ENCODE results near the gene OR52K2.
"Not testable (repeated sequence)": the region's sequence is repeated elsewhere in the genome, so short reads cannot be mapped to it uniquely, and the experiment has no call there.

OR52K2 gene

DNA sequence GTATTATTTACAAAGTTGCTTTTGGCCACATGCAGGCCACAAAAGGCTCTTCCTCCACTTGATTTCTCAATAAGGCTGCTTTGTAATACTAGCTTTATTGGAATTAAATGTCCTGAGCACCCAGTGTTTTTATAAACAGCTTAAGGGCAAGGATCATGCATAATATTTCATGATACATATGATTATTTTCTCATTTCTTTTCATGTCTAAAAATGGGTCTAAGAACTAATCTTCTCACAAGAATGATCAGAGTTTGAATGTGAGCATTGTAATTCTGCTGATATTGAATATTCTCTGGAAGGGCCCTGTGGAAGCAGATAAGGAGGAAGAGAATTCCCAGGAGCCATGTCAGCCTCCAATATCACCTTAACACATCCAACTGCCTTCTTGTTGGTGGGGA is at the start of gene OR52K2:
TSS of gene OR52K2 (plus strand) at position 301 of the 400 bp plus-strand sequence. CDS start at position 346, 45 bp downstream.
- H3K4me1 ChIP-seq (ENCODE audit: insufficient read depth, low read length), result no peaks in the 10 kb centered on the region
- no peaks in the 10 kb centered on the region for H3K27me3 ChIP-seq (ENCODE audit: control insufficient read depth in 1 of 2, insufficient read depth in 2 of 2, low read length in 2 of 2)

DNA sequence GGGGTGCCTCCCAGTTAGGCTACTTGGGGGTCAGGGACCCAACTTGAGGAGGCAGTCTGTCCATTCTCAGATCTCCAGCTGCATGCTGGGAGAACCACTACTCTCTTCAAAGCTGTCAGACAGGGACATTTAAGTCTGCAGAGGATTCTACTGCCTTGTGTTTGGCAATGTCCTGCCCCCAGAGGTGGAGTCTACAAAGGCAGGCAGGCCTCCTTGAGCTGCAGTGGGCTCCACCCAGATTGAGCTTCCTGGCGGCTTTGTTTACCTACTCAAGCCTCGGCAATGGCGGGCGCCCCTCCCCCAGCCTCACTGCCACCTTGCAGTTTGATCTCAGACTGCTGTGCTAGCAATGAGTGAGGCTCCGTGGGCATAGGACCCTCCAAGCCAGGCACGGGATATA is 42.9 kb upstream of the OR52K2 start:
- not testable (repeated sequence) for H3K27me3 ChIP-seq (ENCODE audit: control insufficient read depth in 1 of 2, insufficient read depth in 2 of 2, low read length in 2 of 2); H3K9me3 ChIP-seq (ENCODE audit: low read length); H3K4me3 ChIP-seq (ENCODE audit: low read depth in 1 of 2, low read length in 2 of 2); H3K27ac ChIP-seq (ENCODE audit: low read depth, low read length); H3K36me3 ChIP-seq (ENCODE audit: insufficient read depth, low read length); H3K4me1 ChIP-seq (ENCODE audit: insufficient read depth, low read length); H3K9ac ChIP-seq (ENCODE audit: low read length)

More for the DNA sequence above, at the start of gene OR52K2:
- Histone ChIP-seq H3K27ac (ENCODE audit: low read depth, low read length) (no peak within 1 kb of the TSS), H3K9me3 (ENCODE audit: low read length) (no peaks in the 10 kb centered on the region), H3K9ac (ENCODE audit: low read length) (no peak within 1 kb of the TSS), H3K4me3 (ENCODE audit: low read depth in 1 of 2, low read length in 2 of 2) (no peak within 1 kb of the TSS), H3K36me3 (ENCODE audit: insufficient read depth, low read length) (no peaks in the 10 kb centered on the region)

DNA sequence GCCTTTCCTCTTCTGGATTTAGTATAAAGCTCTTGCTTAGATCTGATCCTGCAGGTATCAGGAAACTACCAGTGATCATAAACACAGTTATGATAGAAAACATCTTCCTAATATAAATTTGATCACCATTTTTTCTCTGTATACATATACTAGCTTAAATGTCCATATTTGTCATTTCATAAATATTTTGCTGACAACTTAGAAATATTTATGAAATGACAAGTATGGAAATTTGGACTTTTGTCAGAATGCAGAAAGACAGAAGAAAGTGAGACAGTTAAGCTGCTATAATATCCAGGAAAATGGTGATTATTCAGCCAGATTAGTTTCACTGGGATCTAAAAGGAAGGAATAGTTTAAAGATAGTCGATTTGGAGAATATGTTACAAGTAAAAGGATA is 32.8 kb upstream of the OR52K2 start:
- H3K27me3 ChIP-seq (ENCODE audit: control insufficient read depth in 1 of 2, insufficient read depth in 2 of 2, low read length in 2 of 2), result no peaks in the 10 kb centered on the region
- no peak overlapping the region for H3K27ac ChIP-seq (ENCODE audit: low read depth, low read length)
- no peaks in the 10 kb centered on the region for H3K4me1 ChIP-seq (ENCODE audit: insufficient read depth, low read length)
- no peak overlapping the region for H3K9ac ChIP-seq (ENCODE audit: low read length)
- no peaks in the 10 kb centered on the region for H3K9me3 ChIP-seq (ENCODE audit: low read length)
- H3K36me3 ChIP-seq (ENCODE audit: insufficient read depth, low read length), result no peaks in the 10 kb centered on the region
- H3K4me3 ChIP-seq (ENCODE audit: low read depth in 1 of 2, low read length in 2 of 2), result no peak overlapping the region

DNA sequence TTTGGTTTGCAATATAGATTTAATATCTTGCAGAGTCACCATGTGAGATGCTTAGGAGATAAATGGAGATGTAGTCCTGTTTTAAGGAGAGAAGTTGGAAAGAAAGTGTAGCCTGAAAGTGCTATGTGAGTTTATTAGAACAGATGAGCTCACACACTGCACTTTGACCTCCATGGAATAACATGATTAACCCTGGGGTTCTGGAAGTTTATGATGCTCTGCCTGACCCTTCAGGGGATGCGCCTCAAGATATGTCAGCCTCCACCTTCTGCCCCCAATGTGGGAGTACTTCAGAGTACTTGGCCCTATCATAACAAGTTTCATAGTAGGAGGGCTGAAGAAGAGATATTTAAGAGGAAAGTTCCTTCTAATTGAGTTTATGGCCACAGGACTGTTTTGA is 32.3 kb upstream of the OR52K2 start:
- Histone ChIP-seq H3K36me3 (ENCODE audit: insufficient read depth, low read length) (no peaks in the 10 kb centered on the region), H3K27ac (ENCODE audit: low read depth, low read length) (no peak overlapping the region), H3K4me3 (ENCODE audit: low read depth in 1 of 2, low read length in 2 of 2) (no peak overlapping the region)

DNA sequence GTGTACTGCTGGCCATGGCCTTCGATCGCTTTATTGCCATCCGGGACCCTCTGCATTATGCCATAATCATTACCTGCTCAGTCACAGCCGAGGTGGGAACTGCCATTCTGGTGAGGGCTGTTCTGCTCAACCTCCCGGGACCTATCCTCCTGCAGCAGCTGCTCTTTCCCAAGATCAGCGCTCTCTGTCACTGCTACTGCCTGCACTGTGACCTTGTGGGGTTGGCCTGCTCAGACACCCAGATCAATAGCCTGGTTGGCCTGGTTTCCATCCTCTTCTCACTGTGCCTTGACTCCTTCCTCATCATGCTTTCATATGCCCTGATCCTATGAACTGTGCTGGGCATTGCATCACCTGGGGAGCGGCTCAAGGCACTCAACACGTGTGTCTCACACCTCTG is 30.7 kb upstream of the OR52K2 start:
- Histone ChIP-seq H3K27ac (ENCODE audit: low read depth, low read length) (no peak overlapping the region), H3K9ac (ENCODE audit: low read length) (no peak overlapping the region), H3K27me3 (ENCODE audit: control insufficient read depth in 1 of 2, insufficient read depth in 2 of 2, low read length in 2 of 2) (no peaks in the 10 kb centered on the region)

More for the DNA sequence above, 32.3 kb upstream of the OR52K2 start:
- Histone ChIP-seq H3K4me1 (ENCODE audit: insufficient read depth, low read length) (no peaks in the 10 kb centered on the region), H3K9ac (ENCODE audit: low read length) (no peak overlapping the region), H3K9me3 (ENCODE audit: low read length) (no peaks in the 10 kb centered on the region), H3K27me3 (ENCODE audit: control insufficient read depth in 1 of 2, insufficient read depth in 2 of 2, low read length in 2 of 2) (no peaks in the 10 kb centered on the region)

DNA sequence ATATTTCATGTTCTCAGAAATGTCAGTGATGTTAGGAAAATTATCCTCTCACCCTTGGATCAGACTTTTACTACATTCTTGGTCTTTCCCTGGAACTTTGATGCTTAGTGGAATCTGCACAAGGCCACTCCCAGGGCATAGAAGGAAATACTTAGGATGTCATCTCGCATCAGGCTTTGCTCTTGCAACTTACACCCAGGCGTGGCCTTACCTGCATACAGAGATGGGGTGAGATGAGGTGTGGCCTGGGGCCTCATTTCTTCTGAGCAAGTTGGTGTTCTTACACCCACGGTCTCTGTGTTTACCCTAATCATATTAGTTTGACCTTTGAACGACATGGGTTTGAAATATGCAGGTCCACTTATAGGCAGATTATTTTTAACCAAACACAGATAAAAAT is 19.0 kb upstream of the OR52K2 start:
- H3K4me3 ChIP-seq (ENCODE audit: low read depth in 1 of 2, low read length in 2 of 2), result no peak overlapping the region
- H3K9ac ChIP-seq (ENCODE audit: low read length), result no peak overlapping the region
- H3K9me3 ChIP-seq (ENCODE audit: low read length), result no peaks in the 10 kb centered on the region
- H3K27me3 ChIP-seq (ENCODE audit: control insufficient read depth in 1 of 2, insufficient read depth in 2 of 2, low read length in 2 of 2), result no peaks in the 10 kb centered on the region
- no peaks in the 10 kb centered on the region for H3K4me1 ChIP-seq (ENCODE audit: insufficient read depth, low read length)
- H3K27ac ChIP-seq (ENCODE audit: low read depth, low read length), result no peak overlapping the region
- no peaks in the 10 kb centered on the region for H3K36me3 ChIP-seq (ENCODE audit: insufficient read depth, low read length)

More for the DNA sequence above, 30.7 kb upstream of the OR52K2 start:
- no peaks in the 10 kb centered on the region for H3K36me3 ChIP-seq (ENCODE audit: insufficient read depth, low read length)
- no peaks in the 10 kb centered on the region for H3K9me3 ChIP-seq (ENCODE audit: low read length)
- H3K4me3 ChIP-seq (ENCODE audit: low read depth in 1 of 2, low read length in 2 of 2), result no peak overlapping the region
- H3K4me1 ChIP-seq (ENCODE audit: insufficient read depth, low read length), result no peaks in the 10 kb centered on the region

DNA sequence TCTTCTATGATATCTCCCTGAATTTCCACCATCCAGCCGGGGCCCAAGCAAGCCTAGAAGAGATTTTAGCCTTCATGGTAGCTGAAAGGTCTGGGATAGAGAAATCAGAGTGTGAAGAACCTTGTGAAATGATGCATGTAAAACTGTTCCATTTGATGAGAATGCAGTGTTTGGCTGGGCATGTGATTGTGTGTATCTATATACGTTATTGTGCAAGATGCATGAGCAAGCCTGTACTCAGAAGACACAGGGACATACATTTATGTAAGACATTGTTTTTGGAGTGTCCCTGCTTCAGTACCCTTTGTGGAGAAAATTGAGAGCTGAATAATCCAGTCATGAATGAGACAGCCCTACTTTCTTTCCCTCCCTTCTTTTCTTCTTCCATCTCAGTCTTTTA is 15.2 kb upstream of the OR52K2 start:
- H3K9me3 ChIP-seq (ENCODE audit: low read length), result no peaks in the 10 kb centered on the region
- no peak overlapping the region for H3K27ac ChIP-seq (ENCODE audit: low read depth, low read length)
- no peaks in the 10 kb centered on the region for H3K36me3 ChIP-seq (ENCODE audit: insufficient read depth, low read length)
- no peak overlapping the region for H3K4me3 ChIP-seq (ENCODE audit: low read depth in 1 of 2, low read length in 2 of 2)
- no peaks in the 10 kb centered on the region for H3K4me1 ChIP-seq (ENCODE audit: insufficient read depth, low read length)
- H3K9ac ChIP-seq (ENCODE audit: low read length), result no peak overlapping the region
- no peaks in the 10 kb centered on the region for H3K27me3 ChIP-seq (ENCODE audit: control insufficient read depth in 1 of 2, insufficient read depth in 2 of 2, low read length in 2 of 2)

DNA sequence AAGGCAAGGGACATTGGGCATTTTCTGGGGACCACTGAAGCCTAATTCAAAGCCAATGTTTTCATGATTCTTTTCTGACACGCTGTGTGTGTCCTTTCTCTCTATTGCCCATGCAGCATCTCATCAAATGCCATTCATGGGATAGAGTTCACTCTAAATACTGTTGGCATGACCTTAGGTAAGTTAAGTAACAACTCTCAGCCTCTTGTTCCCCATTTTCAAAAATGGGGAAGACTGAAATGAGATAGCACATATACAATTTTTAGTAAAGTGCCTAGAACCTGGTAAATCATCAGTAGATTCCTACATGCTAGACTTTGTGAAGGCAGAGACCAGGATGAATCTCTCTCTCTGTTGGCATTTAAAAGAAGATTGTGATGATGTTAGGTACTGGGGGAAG is 12.7 kb upstream of the OR52K2 start:
- no peaks in the 10 kb centered on the region for H3K4me1 ChIP-seq (ENCODE audit: insufficient read depth, low read length)
- no peaks in the 10 kb centered on the region for H3K27me3 ChIP-seq (ENCODE audit: control insufficient read depth in 1 of 2, insufficient read depth in 2 of 2, low read length in 2 of 2)
- H3K4me3 ChIP-seq (ENCODE audit: low read depth in 1 of 2, low read length in 2 of 2), result no peak overlapping the region
- no peaks in the 10 kb centered on the region for H3K9me3 ChIP-seq (ENCODE audit: low read length)
- no peaks in the 10 kb centered on the region for H3K36me3 ChIP-seq (ENCODE audit: insufficient read depth, low read length)
- no peak overlapping the region for H3K27ac ChIP-seq (ENCODE audit: low read depth, low read length)
- H3K9ac ChIP-seq (ENCODE audit: low read length), result no peak overlapping the region

DNA sequence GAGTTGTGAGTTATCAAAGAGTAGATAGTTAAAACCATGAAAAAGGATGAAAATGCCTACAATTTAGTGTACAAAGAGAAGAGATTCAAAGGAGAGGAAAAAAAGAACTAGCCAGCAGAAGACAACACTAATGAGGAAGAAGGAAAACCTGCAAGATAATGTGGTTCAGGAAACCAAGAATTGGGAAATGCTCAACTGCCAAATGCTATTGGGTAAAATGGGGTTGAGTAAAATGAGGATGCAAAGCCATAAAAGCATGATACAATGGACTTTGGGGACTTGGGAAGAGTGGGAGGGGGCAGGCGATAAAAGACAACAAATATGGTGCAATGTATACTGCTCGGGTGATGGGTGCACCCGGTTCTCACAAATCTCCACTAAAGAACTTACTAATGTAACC is 7.6 kb upstream of the OR52K2 start:
- H3K9ac ChIP-seq (ENCODE audit: low read length), result no peak overlapping the region
- no peak overlapping the region for H3K4me3 ChIP-seq (ENCODE audit: low read depth in 1 of 2, low read length in 2 of 2)
- no peak overlapping the region for H3K27ac ChIP-seq (ENCODE audit: low read depth, low read length)
- H3K36me3 ChIP-seq (ENCODE audit: insufficient read depth, low read length), result no peaks in the 10 kb centered on the region
- H3K4me1 ChIP-seq (ENCODE audit: insufficient read depth, low read length), result no peaks in the 10 kb centered on the region
- no peaks in the 10 kb centered on the region for H3K9me3 ChIP-seq (ENCODE audit: low read length)
- no peaks in the 10 kb centered on the region for H3K27me3 ChIP-seq (ENCODE audit: control insufficient read depth in 1 of 2, insufficient read depth in 2 of 2, low read length in 2 of 2)

DNA sequence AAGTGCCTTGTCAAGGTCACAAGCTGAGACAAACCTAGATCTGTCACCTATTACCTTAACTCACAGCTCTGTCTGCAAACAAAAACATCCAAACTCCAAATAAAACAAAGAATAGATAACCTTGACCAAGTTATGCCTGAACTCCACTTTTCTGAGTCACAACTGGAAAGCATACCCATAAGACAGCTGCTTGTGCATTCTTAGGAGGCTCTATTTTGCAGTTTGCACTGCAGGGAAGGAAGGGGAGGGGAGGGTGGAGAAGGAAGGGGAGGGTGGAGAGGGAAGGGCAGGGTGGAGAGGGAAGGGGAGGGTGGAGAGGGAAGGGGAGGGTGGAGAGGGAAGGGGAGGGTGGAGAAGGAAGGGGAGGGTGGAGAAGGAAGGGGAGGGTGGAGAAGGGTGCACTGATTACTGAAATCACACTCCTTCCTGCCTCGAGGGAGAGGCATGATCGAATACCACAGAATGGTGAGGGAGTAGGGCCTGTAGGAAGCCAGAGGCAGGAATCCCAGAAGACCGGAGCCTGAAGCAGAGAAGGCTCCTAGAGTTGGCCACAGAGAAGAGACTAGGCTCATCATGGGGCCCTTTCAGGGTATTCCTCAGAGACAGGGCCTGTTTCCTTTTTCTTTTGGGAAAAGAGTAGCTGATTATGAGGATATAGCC is 5.7 kb upstream of the OR52K2 start:
- no peaks in the 10 kb centered on the region for H3K4me1 ChIP-seq (ENCODE audit: insufficient read depth, low read length)
- H3K27me3 ChIP-seq (ENCODE audit: control insufficient read depth in 1 of 2, insufficient read depth in 2 of 2, low read length in 2 of 2), result no peaks in the 10 kb centered on the region
- H3K36me3 ChIP-seq (ENCODE audit: insufficient read depth, low read length), result no peaks in the 10 kb centered on the region
- H3K27ac ChIP-seq (ENCODE audit: low read depth, low read length), result no peak overlapping the region
- no peak overlapping the region for H3K9ac ChIP-seq (ENCODE audit: low read length)
- no peak overlapping the region for H3K4me3 ChIP-seq (ENCODE audit: low read depth in 1 of 2, low read length in 2 of 2)
- H3K9me3 ChIP-seq (ENCODE audit: low read length), result no peaks in the 10 kb centered on the region

DNA sequence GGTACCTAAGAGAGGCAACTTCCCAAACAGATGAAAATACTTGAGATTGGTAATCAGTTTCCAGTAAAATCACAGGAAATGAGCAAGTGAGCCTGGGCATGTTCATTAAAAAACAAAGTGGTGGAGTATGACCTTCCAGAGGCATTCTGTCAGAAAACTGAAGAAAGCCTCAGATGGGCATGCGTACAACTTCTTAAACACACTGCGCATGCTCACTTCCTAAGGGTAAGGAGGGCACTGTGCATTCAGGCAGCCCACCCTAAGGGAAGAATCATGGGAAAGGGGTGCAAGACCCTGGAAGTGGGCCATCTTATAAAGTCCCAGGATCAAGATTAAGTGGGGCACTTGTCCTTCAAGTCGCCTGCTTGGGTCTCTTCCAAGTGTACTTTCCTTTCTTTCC is 4.0 kb downstream of the OR52K2 start:
- H3K4me1 ChIP-seq (ENCODE audit: insufficient read depth, low read length), result no peaks in the 10 kb centered on the region
- H3K27me3 ChIP-seq (ENCODE audit: control insufficient read depth in 1 of 2, insufficient read depth in 2 of 2, low read length in 2 of 2), result no peaks in the 10 kb centered on the region
- no peaks in the 10 kb centered on the region for H3K9me3 ChIP-seq (ENCODE audit: low read length)
- no peaks in the 10 kb centered on the region for H3K36me3 ChIP-seq (ENCODE audit: insufficient read depth, low read length)
- no peak overlapping the region for H3K9ac ChIP-seq (ENCODE audit: low read length)
- no peak overlapping the region for H3K27ac ChIP-seq (ENCODE audit: low read depth, low read length)
- no peak overlapping the region for H3K4me3 ChIP-seq (ENCODE audit: low read depth in 1 of 2, low read length in 2 of 2)

DNA sequence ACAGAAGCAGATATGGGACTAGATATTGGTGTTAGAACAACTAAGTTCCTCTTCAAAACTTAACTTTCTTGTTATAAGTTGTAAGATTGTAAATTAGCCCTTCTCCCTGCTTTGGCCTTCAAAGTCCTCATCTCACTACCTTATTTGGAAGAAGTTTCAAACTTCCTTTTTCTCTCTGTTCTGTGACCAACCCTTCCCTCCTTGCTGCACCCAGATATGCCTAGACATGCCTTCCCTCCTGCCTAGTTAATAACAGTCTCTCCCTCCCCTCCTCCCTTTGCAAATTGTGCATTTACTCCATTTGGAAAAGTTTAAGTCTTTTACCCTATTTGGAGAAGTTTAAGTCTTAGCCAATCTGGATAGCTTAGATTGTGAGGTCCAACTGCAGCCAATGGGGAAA is 4.9 kb downstream of the OR52K2 start:
- Histone ChIP-seq H3K36me3 (ENCODE audit: insufficient read depth, low read length) (no peaks in the 10 kb centered on the region), H3K27me3 (ENCODE audit: control insufficient read depth in 1 of 2, insufficient read depth in 2 of 2, low read length in 2 of 2) (no peaks in the 10 kb centered on the region), H3K27ac (ENCODE audit: low read depth, low read length) (no peak overlapping the region), H3K4me1 (ENCODE audit: insufficient read depth, low read length) (no peaks in the 10 kb centered on the region), H3K9ac (ENCODE audit: low read length) (no peak overlapping the region), H3K4me3 (ENCODE audit: low read depth in 1 of 2, low read length in 2 of 2) (no peak overlapping the region), H3K9me3 (ENCODE audit: low read length) (no peaks in the 10 kb centered on the region)
